Stimulated activated CD8-positive, alpha-beta memory T cell treated with anti-CD3 and anti-CD28 coated beads, Interleukin-4, amount 100 ng/mL, for 48 hours (primary cell): ENCODE results near the gene PPP1R1B.
A peak's percentile ranks its signal among the peaks of the same experiment; 100 is the strongest.

ENCODE experiments used
- DNase-seq: peaks from one replicate; pipeline ENCODE4 v3.0.0-alpha.2; 2020

PPP1R1B gene

DNA sequence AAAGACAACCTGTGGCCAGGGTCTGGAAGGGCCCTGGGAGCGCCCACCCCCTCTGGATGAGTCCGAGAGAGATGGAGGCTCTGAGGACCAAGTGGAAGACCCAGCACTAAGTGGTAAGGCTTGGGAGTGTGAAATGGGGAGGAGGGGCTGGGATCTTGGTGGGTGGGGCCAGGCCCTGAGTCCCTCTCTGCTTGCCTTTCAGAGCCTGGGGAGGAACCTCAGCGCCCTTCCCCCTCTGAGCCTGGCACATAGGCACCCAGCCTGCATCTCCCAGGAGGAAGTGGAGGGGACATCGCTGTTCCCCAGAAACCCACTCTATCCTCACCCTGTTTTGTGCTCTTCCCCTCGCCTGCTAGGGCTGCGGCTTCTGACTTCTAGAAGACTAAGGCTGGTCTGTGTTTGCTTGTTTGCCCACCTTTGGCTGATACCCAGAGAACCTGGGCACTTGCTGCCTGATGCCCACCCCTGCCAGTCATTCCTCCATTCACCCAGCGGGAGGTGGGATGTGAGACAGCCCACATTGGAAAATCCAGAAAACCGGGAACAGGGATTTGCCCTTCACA, 8.9 kb downstream of the PPP1R1B start:
- no peak for DNase-seq

DNA sequence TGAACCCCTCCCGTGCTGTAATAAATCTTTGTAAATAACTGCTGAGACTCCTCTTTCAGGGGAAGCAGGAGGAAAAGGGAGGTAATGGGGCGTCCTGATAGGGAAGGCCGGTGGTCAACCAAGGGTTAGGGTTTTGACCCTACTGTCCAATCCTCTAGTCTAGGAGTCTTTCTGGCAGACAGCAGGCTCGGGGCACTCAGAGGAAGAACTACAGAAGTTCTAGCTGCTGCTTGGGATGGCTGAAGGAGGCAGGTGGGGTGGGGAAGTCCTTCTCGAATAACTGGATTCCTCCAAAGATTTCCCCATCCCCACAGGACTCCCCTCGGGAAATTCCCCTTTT, 9.8 kb downstream of the PPP1R1B start:
- peak; percentile 40 for DNase-seq

DNA sequence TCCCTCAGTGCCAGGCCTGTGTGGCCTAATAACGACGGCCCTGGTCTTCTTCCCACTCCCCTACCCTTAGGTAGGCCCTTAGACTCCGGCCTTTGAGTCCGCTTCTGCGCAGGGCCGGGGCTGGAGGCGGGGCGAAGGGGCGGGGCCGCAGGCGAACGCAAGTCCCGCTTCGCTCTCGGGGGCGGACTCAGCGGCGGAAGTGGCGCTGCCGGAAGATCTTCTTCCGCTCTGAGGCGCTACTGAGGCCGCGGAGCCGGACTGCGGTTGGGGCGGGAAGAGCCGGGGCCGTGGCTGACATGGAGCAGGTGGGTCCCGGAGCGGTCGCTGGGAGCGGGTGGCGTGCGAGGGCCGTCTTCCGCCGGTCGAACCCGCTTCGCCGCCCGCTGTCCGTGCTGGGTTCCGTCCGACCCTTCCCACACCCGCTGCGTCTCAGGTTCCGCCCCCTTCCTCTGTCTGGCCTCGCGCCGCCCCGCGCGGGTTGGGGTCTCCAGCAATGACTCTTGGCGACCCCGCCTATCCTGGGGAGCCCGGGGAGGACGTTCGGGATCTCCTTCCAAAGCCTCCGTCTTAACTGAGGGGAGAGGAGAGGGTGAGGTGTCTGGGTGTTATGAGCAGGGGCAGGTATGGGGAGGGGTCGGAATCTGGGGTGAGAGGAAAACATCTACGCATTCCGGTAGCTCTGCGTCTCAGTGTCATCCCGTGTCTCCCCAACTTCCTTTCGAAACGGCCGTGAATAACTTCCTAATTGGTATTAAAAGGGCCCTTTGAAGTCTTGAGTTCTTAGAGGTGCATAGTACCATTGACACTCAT, 10.4 kb downstream of the PPP1R1B start, which contains the start of gene STARD3:
STARD3 (plus strand) TSS at position 218 of the 810 bp plus-strand sequence. CDS start 16,388 bp downstream, outside the sequence.
- DNase-seq: peak; percentile 95

DNA sequence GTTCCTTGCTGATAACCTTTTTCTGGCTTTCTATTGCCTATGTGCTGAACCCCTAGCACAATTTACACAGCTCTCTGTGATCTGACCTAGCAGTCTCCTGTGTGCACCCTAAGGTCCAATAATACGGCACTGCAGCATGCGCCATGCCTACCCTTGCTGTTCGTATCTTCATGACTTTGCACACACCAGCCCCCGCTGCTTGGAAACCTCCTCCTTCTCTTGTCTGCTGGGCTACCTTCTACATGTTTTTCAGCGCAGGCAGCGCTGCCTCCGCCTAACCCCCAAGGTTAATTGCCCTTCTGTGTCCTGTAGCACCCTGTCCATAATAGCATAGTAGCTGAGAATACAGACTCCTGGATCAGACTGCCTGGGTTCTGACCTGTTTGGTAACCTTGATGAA, 11.6 kb downstream of the PPP1R1B start:
- no peak for DNase-seq

DNA sequence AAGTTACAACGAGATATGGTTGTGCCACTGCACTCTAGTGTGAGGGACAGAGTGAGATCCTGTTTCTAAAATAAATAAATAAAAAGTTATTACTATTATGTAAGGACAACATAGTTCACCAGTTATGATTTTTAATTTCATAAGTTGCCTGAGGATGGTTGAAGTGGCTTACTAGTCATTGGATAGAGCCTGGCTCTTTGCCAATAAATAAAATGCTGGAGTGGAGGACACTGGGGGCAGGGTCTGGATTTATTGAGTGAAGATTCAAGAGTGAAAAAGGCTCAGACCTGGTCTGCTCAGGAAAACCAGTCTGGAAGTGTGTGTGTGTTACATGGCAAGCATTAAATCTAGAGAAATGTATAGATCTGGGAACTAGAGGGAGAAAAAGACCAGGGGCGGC, 12.3 kb downstream of the PPP1R1B start:
- no peak for DNase-seq

DNA sequence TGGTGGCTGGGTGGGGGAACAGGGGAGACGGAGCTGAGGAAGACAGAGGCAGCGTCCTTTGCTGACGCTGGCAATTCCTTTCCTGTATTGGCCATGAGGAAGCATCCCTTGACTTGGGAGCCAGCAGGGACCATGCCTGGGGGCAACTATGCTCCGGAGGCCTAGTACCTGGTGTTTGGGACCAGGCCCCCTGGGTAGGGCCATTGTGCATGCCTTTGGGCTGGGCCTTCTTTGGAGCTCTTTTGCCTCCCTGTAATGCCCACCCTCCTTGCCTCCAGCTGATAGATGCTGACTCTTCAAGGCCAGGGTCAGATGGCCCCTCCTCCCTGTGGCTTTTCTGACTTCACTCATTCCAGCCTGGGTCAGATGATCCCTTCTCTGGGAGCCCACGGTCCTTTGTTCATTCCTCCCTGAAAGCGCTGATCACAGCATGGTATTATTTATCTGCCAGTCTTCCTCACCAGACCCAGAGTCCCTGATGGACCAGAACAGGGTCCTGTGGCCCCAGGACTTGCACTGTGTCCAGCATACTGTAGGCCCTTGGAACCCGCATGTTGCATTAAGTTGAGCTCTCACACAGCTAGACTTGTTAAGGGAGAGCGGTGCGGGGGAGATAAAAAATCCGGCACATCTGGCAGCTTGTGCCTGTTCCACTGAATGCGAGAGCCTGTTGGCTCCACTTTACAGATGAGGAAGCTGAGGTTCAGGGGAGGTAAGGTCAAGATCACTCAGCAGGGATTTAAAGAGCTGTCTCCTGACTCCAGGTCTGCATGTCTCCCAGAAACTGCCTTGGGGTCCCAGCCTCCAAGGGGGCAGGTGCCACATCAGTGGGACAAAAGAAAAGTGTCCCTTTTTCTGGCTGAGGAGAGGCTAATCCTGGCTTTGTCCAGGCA, 13.1 kb downstream of the PPP1R1B start:
- DNase-seq: no peak

DNA sequence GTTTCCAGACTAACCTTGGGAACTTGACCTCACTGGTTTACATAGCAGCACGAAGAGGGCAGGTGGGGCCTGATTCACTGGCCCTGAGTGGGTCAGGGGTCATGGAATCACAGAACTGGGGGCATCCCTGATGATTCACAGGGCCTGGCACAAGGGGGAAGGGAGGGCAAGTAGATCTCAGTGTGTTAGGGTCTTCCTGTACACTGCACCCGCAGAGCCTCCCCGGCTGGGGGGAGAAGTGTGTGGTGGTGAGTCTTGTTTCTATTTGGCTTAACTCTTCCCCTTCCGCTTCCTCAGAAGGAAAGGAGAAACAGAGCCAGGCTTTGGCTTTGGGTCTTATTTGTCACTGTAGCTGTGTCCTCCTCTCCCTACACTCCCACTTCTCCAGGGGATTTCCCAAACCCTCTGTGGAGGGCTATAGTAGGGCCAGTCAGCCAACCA, 13.9 kb downstream of the PPP1R1B start:
- no peak for DNase-seq

DNA sequence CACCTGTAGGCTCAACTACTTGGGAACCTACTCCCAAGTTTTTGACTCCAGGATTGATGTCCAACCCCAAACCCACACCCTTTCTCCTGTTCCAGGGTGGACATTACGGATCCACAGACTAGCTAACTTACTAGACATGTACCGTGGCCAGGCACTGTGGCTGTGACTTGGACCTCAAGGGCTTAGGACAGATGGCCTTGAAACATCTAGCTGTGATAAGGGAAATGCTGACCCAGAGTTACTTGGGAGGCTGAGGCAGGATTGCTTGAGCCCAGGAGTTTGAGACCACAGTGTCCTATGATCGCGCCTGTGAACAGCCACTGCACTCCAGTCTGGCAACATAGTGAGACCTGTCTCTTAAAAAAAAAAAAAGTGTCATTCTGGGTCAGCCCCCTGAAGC, 14.3 kb downstream of the PPP1R1B start:
- DNase-seq: no peak

DNA sequence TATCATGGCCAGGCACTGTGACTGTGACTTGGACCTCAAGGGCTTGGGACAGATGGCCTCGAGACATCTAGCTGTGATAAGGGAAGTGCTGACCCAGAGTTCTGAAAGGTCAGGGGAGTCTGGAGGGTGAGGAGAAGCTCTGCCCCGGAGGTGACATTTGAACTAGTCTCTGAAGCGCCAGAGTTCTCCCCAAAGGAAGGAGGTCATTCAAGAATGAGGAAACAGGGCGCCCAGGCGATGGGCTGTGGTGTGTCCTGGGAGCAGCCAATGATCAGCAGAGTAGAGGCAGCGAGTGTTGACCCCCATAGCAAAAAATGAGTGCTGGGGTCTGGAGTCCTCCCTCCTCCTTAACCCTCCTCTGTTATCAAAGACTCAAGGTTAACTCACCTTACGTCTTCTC, 15.1 kb downstream of the PPP1R1B start:
- no peak for DNase-seq

DNA sequence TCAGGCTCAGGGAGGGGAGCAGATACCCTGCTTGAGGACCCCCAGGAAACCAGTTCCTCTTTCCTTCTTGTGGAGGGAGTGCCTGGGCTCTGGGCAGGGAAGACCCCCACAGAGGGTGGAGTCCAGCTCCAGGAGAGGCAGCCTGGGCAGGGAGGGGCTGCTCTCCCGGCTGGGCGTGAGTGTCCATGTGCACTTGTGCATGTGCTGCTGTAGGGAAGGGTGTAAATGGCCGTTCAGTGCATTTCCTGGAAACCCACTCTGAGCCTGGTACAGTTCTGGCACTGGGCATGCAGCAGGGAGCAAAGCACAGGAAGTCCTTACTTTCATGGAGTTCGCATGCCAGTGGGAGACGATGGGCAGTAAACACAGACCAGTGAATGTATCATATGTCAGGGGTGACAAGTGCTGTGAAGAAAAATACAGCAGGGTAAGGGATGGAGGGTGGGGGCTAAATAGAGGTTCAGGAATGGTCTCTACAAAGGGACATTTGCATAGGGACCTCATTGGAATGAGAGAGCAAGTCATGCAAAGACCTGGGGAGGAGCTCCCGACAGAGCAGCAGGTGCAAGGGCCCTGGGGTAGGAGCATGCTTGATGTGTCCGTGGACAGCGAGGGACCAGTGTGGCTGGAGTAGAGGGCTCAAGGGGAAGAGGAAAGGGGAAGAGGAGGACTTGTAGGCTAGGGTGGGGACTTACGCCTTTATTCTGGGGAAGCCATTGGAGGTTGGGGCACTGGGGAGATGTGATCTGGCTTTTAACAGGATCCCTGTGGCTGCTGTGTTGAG, 15.7 kb downstream of the PPP1R1B start:
- no peak for DNase-seq

DNA sequence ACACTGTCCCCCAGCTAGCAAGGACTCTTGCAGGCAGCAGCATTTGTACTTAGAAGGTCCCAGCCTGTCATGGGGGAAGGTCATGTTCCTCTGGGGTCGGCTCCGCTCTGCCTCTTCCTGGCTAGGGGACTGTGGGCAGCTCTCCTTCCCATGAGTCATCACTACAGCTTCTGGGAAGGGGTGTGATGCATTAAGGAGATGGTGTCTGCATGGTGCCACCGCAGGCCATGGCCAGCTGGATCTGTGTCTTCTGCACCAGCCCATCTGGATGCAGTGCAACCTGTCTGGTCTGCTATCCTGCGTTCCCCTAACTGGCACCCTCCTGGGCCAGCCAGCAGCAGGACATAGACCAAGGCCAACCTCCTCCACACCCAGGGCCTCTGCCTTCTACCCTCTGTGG, 16.5 kb downstream of the PPP1R1B start:
- no peak for DNase-seq

DNA sequence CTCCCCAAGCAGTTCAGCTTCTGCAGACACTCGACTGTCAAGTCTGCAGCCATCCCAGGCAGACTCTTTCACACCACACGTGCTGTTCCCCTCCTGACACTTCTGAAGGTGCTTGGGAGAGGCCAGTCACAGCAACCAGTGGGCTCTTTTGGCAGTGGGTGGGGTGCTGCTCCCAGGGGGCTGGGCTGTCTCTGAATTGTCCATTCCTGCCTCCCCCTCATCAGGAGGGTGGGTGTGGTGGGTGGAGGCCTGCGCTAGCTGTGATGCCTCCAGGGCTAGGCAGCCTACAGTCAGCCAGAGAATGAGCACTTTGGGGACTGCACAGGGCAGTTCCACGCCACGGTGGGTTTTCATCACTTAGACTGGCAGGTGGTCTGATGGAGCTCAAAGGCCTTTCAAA, 20.5 kb downstream of the PPP1R1B start:
- no peak for DNase-seq

DNA sequence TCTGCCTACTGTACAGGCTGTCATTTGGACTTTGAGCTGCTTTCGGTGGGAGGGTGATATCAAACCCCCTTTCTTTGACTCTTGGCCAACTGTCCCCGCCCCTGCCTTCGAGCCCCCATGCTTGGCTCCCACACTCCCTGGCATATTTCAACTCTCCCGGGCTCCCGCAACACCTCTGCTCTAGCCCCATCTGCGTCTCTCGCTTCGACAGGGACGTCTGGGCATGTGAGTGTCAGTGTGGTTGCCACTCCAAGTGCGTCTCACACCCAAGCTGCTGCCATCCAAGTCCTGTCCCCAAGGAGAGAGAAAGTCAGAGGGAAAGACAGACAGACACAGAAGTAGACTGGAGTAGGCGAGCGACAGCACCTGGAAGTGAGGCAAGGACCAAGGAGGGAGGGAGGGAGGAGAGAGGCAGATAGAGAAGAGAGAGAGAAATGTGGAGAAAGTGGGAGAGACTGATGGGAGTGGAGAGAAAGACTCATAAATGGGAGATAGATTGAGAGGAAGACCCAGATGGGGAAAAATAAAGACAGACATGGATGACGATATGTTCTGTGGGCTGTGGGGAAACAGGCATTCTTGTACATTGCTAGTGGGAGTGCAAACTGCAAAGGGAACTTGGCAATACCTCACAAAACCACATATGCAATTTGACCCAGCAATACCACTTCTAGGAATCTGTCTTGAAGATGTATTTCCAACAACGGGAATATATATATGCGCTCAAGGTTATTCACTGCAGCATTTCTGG, 22.0 kb downstream of the PPP1R1B start:
- no peak for DNase-seq

DNA sequence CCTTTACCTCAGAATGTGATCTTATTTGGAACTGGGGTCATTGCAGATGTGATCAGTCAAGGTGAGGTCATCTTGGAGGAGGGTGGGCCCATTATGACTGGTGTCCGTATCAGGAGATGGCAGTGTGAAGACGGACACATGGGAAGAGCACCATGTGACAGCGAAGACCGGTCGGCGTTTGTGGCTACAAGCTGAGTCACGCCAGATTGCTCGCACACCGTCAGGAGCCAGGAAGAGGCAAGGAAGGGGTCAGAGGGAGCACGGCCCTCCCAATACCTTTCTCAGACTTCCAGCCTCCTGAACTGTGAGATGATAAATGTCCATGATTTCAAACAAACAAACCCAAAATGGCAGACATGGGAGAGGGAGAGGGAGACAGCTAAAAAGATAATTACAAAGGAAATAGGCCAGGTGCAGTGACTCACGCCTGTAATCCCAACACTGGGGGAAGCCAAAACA, 23.4 kb downstream of the PPP1R1B start:
- no peak for DNase-seq

DNA sequence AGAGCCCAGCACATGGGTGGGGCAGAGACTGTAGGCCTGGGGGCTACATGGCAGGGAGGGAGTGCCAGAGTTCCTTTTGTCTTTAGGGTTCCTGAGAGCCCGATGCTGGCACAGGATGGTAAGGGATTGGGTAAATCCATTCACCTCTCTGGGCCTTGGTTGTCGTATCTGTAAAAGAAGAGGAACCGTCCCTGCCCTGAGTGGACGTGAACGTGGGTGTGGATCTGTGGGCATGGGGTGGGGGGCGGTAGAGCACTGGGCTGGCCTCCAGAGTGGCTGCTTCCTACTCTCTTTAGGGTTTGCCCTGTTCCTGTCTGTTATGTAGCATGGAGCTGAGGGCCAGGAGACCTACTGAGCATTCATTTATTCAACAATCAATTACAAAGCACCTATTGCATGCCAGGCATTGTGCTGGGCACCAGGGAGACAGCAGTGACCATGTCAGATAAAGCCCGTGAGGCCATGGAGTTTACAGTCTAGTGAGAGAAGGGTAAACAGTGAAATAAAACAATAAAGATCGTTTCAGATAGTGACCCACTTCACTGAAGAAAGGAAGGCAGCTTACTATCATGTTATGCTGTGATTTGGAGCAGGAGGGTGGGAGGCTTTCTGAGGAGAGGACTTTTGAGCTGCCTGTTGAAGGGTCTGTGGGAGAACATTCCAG, 25.3 kb downstream of the PPP1R1B start:
- DNase-seq: no peak

DNA sequence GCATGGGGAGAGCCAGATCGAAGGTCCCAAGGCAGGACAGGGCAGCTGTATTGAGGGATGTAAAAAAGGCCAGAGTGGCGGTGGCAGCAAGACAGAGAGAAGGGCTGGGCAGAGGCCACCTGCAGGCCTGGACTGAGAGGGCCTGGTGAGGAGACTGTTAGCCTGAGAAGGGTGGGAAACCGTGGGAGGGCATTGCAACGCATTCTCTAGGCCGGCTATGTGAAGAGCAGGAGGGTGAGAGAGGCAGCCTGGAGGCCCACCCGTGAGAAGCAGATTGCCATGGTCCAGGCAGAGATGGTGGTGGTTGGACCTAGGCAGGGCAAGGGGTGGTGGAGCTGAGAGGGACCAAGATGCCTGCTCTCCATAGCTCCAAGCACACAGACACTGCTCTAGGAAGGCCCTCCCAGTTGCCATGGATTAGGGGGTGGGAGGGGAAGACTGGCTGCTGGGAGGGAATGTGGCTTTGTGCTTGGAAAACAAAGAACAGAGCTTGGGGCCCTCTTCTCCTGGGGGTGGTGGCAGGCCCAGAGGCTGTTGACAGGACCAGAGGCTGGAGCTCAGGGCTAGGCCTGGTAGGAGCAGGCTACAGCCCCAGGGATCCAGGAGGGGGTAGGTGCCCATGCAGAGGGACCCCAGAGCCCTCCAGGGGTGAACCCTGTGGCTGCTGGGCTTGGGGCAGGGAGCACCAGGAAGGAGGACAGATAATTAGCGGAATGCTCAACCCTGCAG, 26.0 kb downstream of the PPP1R1B start:
- no peak for DNase-seq

DNA sequence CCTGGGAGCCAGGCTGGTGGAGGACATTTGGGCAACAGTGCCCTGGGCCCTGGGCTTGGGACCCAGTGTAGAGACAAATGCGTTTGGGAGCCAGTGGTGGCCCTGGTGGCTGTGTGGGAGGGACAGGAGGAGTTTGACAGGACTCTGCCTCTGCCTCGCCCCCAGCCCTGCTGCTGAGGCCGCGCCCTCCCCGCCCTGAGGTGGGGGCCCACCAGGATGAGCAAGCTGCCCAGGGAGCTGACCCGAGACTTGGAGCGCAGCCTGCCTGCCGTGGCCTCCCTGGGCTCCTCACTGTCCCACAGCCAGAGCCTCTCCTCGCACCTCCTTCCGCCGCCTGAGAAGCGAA, 26.5 kb downstream of the PPP1R1B start:
- DNase-seq: no peak

DNA sequence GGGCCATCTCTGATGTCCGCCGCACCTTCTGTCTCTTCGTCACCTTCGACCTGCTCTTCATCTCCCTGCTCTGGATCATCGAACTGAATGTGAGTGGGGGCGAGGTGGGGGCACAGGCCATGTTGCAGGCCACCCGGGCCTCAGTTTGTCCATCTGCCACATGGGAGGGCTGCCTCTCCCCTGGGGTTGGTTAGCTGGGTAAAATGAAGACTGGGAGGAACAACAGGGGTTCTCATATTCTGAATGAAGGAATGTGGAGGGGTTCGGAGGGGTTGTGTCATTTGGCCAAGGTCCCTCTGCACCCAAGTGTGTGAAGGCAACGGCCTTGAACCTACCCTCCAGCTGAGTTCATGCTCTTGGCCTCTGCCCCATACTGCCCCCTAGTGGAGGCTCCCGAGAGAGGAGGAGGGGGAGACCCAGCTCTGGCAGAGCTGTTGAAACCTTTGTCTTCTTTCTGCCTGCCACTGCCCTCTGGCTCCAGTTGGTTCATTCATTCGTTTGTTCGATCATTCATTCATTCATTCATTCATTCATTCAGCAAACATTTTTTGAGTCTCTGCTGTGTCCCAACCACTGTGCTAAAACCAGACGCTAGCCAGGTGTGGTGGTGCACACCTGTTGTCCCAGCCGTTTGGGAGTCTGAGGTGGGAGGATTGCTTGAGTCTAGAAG, 27.0 kb downstream of the PPP1R1B start:
- peak; percentile 95 for DNase-seq

DNA sequence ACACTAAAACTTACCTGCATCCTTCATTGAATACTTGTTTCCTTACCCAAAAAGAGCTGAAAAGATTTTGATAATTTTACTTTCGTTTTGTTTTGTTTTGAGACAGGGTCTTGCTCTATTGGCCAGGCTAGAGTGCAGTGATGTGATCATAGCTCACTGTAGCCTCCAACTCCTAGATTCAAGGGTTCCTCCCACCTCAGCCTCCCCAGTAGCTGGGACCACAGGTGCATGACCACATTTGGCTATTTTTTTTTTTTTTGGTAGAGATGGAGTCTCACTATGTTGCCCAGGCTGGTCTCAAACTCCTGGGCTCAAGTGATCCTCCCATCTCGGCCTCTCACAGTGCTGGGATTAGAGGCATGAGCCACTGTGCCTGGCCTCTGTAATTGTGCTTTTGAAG, 28.4 kb downstream of the PPP1R1B start:
- DNase-seq: no peak

DNA sequence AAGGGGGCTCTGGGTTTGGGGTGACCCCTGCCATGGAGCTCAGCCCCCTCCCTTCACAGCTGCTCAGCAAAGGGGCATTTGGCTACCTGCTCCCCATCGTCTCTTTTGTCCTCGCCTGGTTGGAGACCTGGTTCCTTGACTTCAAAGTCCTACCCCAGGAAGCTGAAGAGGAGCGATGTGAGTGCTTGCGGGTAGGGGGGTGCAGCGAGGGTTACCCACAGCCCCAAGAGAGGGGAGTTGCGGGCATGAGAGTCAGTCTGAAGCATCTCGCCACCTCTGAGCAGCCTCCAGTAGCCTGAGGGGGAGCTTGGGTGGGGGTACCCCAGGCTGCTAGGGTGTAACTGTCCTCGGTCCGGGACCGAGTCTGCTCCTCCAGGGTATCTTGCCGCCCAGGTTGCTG, 31.6 kb downstream of the PPP1R1B start:
- no peak for DNase-seq
